Measurements from ENCODE around the gene NAT8.
A peak's percentile ranks its signal among the peaks of the same experiment; 100 is the strongest.
"Not testable (repeated sequence)": the region's sequence is repeated elsewhere in the genome, so short reads cannot be mapped to it uniquely, and the experiment has no call there.

The NAT8 gene

GRCh38 chr2:73642338-73643018 lies at the start of gene NAT8:
Gene NAT8 (minus strand): TSS chr2:73642422. CDS start chr2:73641628, 794 bp downstream.
- no peak for DNase-seq

- DNase-seq, result peak; percentile 9
These were observed 48.3 kb upstream of the NAT8 start for GRCh38 chr2:73690372-73691088.

GRCh38 chr2:73688494-73688893 lies 46.3 kb upstream of the NAT8 start:
- not testable (repeated sequence) for DNase-seq

- no peak for DNase-seq
These were observed 43.7 kb upstream of the NAT8 start for GRCh38 chr2:73685764-73686438.

- not testable (repeated sequence) for DNase-seq
These were observed 42.7 kb upstream of the NAT8 start for GRCh38 chr2:73684905-73685304.

GRCh38 chr2:73684325-73684724 lies 42.1 kb upstream of the NAT8 start:
- DNase-seq, result not testable (repeated sequence)

- peak; percentile 15 for DNase-seq
These were observed 37.8 kb upstream of the NAT8 start for GRCh38 chr2:73679951-73680571.

GRCh38 chr2:73679237-73679636 lies 37.0 kb upstream of the NAT8 start:
- DNase-seq, result not testable (repeated sequence)

GRCh38 chr2:73678008-73678407 lies 35.8 kb upstream of the NAT8 start:
- not testable (repeated sequence) for DNase-seq

GRCh38 chr2:73676211-73676610 lies 34.0 kb upstream of the NAT8 start:
- not testable (repeated sequence) for DNase-seq

GRCh38 chr2:73674696-73675157 lies 32.5 kb upstream of the NAT8 start:
- DNase-seq, result not testable (repeated sequence)

GRCh38 chr2:73669976-73670375 lies 27.8 kb upstream of the NAT8 start:
- not testable (repeated sequence) for DNase-seq

GRCh38 chr2:73667239-73667638 lies 25.0 kb upstream of the NAT8 start:
- not testable (repeated sequence) for DNase-seq

GRCh38 chr2:73654175-73654574 lies 12.0 kb upstream of the NAT8 start:
- DNase-seq, result no peak

GRCh38 chr2:73652348-73652747 lies 10.1 kb upstream of the NAT8 start:
- DNase-seq, result no peak

- no peak for DNase-seq
These were observed 9.5 kb upstream of the NAT8 start for GRCh38 chr2:73651591-73652230.

GRCh38 chr2:73647690-73648089 lies 5.5 kb upstream of the NAT8 start:
- DNase-seq, result not testable (repeated sequence)

GRCh38 chr2:73641767-73642062 lies 507 bp downstream of the NAT8 start:
- DNase-seq, result no peak

GRCh38 chr2:73640946-73641766 lies 1.1 kb downstream of the NAT8 start:
- DNase-seq, result no peak

- DNase-seq, result no peak
These were observed 1.7 kb downstream of the NAT8 start for GRCh38 chr2:73640511-73640911.

GRCh38 chr2:73638429-73638828 lies 3.8 kb downstream of the NAT8 start:
- no peak for DNase-seq

GRCh38 chr2:73636977-73637376 lies 5.2 kb downstream of the NAT8 start:
- not testable (repeated sequence) for DNase-seq
